WTC11 (cell line): ENCODE results near the gene BLOC1S4. TPM values are rescaled to one million over a fixed set of nuclear protein-coding genes. Genes with fewer than 3 reads are reported as not detected.
A peak's percentile ranks its signal among the peaks of the same experiment; 100 is the strongest.

ENCODE experiments used
- ARID4B ChIP-seq: sonication (generic); formaldehyde crosslinking; IDR thresholded peaks from 2 replicates; pipeline ENCODE4 v1.8.0; 2023; ENCODE audit warnings: missing genetic modification reagents, mild to moderate bottlenecking, borderline replicate concordance
- CBFB ChIP-seq: sonication (generic); formaldehyde crosslinking; IDR thresholded peaks from 2 replicates; pipeline ENCODE4 v1.8.1; 2022; ENCODE audit warnings: mild to moderate bottlenecking, low read depth, missing genetic modification reagents
- EMX1 ChIP-seq: fragments of 250-450 bp; sonication (Bioruptor Pico); IDR thresholded peaks from 2 replicates; pipeline ENCODE4 v1.8.0; 2021; ENCODE audit warnings: mild to moderate bottlenecking
- ESRRA ChIP-seq: sonication (generic); formaldehyde crosslinking; IDR thresholded peaks from 2 replicates; pipeline ENCODE4 v1.8.1; 2022; ENCODE audit warnings: mild to moderate bottlenecking, missing genetic modification reagents, borderline replicate concordance
- FOXK1 ChIP-seq: sonication (generic); formaldehyde crosslinking; IDR thresholded peaks from 2 replicates; pipeline ENCODE4 v1.8.0; 2022; ENCODE audit warnings: mild to moderate bottlenecking, moderate library complexity, missing genetic modification reagents
- GABPB1 ChIP-seq: sonication (generic); formaldehyde crosslinking; IDR thresholded peaks from 2 replicates; pipeline ENCODE4 v1.8.1; 2023; ENCODE audit warnings: mild to moderate bottlenecking, missing genetic modification reagents
- MAX ChIP-seq: sonication (generic); formaldehyde crosslinking; IDR thresholded peaks from 2 replicates; pipeline ENCODE4 v1.8.0; 2022; ENCODE audit warnings: mild to moderate bottlenecking, missing genetic modification reagents
- NFE2L1 ChIP-seq: sonication (generic); formaldehyde crosslinking; IDR thresholded peaks from 2 replicates; pipeline ENCODE4 v1.8.1; 2023; ENCODE audit warnings: missing genetic modification reagents
- PRDM15 ChIP-seq: sonication (generic); formaldehyde crosslinking; IDR thresholded peaks from 2 replicates; pipeline ENCODE4 v1.8.0; 2022; ENCODE audit warnings: missing genetic modification reagents
- SP1 ChIP-seq: sonication (generic); formaldehyde crosslinking; conservative IDR thresholded peaks from 2 replicates; pipeline ENCODE4 v1.8.1; 2022; ENCODE audit warnings: missing genetic modification reagents
- USF2 ChIP-seq: sonication (generic); formaldehyde crosslinking; IDR thresholded peaks from 2 replicates; pipeline ENCODE4 v1.8.1; 2023; ENCODE audit warnings: mild to moderate bottlenecking, missing genetic modification reagents, moderate library complexity
- ZNF138 ChIP-seq: sonication (generic); formaldehyde crosslinking; conservative IDR thresholded peaks from 2 replicates; pipeline ENCODE4 v1.8.1; 2022; ENCODE audit warnings: mild to moderate bottlenecking, moderate library complexity, missing genetic modification reagents
- ZNF232 ChIP-seq: sonication (generic); formaldehyde crosslinking; IDR thresholded peaks from 2 replicates; pipeline ENCODE4 v1.8.0; 2022; ENCODE audit warnings: mild to moderate bottlenecking, missing genetic modification reagents
- ZNF396 ChIP-seq: fragments of 250-450 bp; sonication (Bioruptor Pico); IDR thresholded peaks from 2 replicates; pipeline ENCODE4 v1.8.0; 2021; ENCODE audit warnings: mild to moderate bottlenecking, moderate library complexity, borderline replicate concordance
- ZNF671 ChIP-seq: fragments of 250-450 bp; sonication (Bioruptor Pico); IDR thresholded peaks from 2 replicates; pipeline ENCODE4 v1.8.0; 2021; ENCODE audit warnings: mild to moderate bottlenecking
- total RNA-seq: library from RNA; stranded (reverse); gene quantifications from 3 replicates; pipeline ENCODE4 v1.2.3, GENCODE V29; 2021
- TF ChIP-seq, protein P1 (sequence below): sonication (generic); formaldehyde crosslinking; IDR thresholded peaks from 2 replicates; pipeline ENCODE4 v1.8.0; 2022; ENCODE audit warnings: mild to moderate bottlenecking, missing genetic modification reagents
- TF ChIP-seq, protein P2 (sequence below): sonication (generic); formaldehyde crosslinking; IDR thresholded peaks from 2 replicates; pipeline ENCODE4 v1.8.1; 2022; ENCODE audit warnings: mild to moderate bottlenecking, missing genetic modification reagents, moderate library complexity, borderline replicate concordance
- TF ChIP-seq, protein P3 (sequence below): fragments of 200-600 bp; IDR thresholded peaks from 2 replicates; pipeline ENCODE4 v1.8.0; 2022; ENCODE audit warnings: antibody characterized with exemption
- TF ChIP-seq, protein P4 (sequence below): sonication (generic); formaldehyde crosslinking; IDR thresholded peaks from 2 replicates; pipeline ENCODE4 v1.8.0; 2023; ENCODE audit warnings: missing genetic modification reagents
- TF ChIP-seq, protein P5 (sequence below): sonication (generic); formaldehyde crosslinking; IDR thresholded peaks from 2 replicates; pipeline ENCODE4 v1.8.0; 2022; ENCODE audit warnings: mild to moderate bottlenecking, missing genetic modification reagents

The BLOC1S4 gene
- total RNA-seq, 1 experiment from 2014 or later: 21.4 TPM

DNA sequence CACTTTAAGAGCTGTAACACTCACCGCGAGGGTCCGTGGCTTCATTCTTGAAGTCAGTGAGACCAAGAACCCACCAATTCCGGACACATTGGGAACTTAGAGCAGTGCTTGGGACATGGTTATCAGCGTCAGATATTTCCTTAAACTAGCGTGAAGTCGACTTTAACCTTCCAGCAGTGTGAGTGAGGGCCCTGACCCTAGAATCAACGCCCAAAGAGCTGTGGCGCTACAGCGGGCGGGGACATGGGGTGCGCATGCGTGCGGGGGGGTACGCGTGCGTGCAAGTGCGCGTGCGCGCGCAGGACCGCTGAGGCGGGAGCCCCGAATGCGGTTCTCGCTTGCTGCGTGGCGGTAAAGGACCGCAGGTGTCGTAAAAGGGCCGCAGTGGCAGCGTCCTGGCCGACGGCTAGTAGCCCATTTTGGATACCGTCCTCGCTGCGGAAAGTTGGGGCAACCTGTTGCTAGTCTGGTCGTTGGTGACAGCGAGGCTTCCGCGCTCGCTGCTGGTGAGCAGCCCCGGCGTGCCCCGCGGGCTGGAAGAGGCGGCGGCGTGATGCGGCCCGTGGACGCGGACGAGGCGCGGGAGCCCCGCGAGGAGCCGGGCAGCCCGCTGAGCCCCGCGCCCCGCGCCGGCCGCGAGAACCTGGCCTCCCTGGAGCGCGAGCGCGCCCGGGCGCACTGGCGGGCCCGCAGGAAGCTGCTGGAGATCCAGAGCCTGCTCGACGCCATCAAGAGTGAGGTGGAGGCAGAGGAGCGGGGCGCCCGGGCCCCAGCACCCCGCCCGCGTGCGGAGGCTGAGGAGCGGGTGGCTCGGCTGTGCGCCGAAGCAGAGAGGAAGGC, 42.1 kb upstream of the BLOC1S4 start (continued):
- TF ChIP-seq EMX1 (CRISPR knock-in tag) (no peak), PRDM15 (CRISPR knock-in tag) (0 out of 2 replicates have a peak, but pooled peaks have one; percentile 12), ARID4B (0 out of 2 replicates have a peak, but pooled peaks have one; percentile 77), CBFB (peak; percentile 82; the same call in 1 of the 2 replicates), ZNF232 (CRISPR knock-in tag) (peak; percentile 88), ZNF396 (CRISPR knock-in tag) (no peak), ZNF138 (0 out of 2 replicates have a peak, but pooled peaks have one; percentile 50), ZNF671 (CRISPR knock-in tag) (no peak), FOXK1 (peak; percentile 78; the same call in 1 of the 2 replicates), SP1 (CRISPR knock-in tag) (peak; percentile 61), USF2 (0 out of 2 replicates have a peak, but pooled peaks have one; percentile 6), GABPB1 (CRISPR knock-in tag) (peak; percentile 73), MAX (CRISPR knock-in tag) (peak; percentile 93), NFE2L1 (CRISPR knock-in tag) (peak; percentile 56; the same call in 1 of the 2 replicates), ESRRA (CRISPR knock-in tag) (peak; percentile 53; the same call in 1 of the 2 replicates)
- TF ChIP-seq, protein P1, sequence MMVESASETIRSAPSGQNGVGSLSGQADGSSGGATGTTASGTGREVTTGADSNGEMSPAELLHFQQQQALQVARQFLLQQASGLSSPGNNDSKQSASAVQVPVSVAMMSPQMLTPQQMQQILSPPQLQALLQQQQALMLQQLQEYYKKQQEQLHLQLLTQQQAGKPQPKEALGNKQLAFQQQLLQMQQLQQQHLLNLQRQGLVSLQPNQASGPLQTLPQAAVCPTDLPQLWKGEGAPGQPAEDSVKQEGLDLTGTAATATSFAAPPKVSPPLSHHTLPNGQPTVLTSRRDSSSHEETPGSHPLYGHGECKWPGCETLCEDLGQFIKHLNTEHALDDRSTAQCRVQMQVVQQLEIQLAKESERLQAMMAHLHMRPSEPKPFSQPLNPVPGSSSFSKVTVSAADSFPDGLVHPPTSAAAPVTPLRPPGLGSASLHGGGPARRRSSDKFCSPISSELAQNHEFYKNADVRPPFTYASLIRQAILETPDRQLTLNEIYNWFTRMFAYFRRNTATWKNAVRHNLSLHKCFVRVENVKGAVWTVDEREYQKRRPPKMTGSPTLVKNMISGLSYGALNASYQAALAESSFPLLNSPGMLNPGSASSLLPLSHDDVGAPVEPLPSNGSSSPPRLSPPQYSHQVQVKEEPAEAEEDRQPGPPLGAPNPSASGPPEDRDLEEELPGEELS (CRISPR knock-in tag): peak; percentile 83
- TF ChIP-seq, protein P2, sequence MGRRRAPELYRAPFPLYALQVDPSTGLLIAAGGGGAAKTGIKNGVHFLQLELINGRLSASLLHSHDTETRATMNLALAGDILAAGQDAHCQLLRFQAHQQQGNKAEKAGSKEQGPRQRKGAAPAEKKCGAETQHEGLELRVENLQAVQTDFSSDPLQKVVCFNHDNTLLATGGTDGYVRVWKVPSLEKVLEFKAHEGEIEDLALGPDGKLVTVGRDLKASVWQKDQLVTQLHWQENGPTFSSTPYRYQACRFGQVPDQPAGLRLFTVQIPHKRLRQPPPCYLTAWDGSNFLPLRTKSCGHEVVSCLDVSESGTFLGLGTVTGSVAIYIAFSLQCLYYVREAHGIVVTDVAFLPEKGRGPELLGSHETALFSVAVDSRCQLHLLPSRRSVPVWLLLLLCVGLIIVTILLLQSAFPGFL: no peak
- TF ChIP-seq, protein P3, sequence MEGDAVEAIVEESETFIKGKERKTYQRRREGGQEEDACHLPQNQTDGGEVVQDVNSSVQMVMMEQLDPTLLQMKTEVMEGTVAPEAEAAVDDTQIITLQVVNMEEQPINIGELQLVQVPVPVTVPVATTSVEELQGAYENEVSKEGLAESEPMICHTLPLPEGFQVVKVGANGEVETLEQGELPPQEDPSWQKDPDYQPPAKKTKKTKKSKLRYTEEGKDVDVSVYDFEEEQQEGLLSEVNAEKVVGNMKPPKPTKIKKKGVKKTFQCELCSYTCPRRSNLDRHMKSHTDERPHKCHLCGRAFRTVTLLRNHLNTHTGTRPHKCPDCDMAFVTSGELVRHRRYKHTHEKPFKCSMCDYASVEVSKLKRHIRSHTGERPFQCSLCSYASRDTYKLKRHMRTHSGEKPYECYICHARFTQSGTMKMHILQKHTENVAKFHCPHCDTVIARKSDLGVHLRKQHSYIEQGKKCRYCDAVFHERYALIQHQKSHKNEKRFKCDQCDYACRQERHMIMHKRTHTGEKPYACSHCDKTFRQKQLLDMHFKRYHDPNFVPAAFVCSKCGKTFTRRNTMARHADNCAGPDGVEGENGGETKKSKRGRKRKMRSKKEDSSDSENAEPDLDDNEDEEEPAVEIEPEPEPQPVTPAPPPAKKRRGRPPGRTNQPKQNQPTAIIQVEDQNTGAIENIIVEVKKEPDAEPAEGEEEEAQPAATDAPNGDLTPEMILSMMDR: no peak
- TF ChIP-seq, protein P4, sequence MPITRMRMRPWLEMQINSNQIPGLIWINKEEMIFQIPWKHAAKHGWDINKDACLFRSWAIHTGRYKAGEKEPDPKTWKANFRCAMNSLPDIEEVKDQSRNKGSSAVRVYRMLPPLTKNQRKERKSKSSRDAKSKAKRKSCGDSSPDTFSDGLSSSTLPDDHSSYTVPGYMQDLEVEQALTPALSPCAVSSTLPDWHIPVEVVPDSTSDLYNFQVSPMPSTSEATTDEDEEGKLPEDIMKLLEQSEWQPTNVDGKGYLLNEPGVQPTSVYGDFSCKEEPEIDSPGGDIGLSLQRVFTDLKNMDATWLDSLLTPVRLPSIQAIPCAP (CRISPR knock-in tag): 0 out of 2 replicates have a peak, but pooled peaks have one; percentile 44
- TF ChIP-seq, protein P5, sequence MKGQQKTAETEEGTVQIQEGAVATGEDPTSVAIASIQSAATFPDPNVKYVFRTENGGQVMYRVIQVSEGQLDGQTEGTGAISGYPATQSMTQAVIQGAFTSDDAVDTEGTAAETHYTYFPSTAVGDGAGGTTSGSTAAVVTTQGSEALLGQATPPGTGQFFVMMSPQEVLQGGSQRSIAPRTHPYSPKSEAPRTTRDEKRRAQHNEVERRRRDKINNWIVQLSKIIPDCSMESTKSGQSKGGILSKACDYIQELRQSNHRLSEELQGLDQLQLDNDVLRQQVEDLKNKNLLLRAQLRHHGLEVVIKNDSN (CRISPR knock-in tag): peak; percentile 56; the same call in 1 of the 2 replicates
